IMR-90 (cell line): ENCODE results near the gene EMP1. TPM values are rescaled to one million over a fixed set of nuclear protein-coding genes. Genes with fewer than 3 reads are reported as not detected.

Source experiments
- ATAC-seq: fragments of 200-7000 bp; cut with Tn5 transposase; 2 replicates; pipeline ENCODE4 v1.9.1; 2020; ENCODE audit warnings: low read depth, mild to moderate bottlenecking, moderate library complexity
- BruUV-seq: library from RNA; stranded (reverse); fragments of 400-500 nt; replicated peaks from 2 replicates; lab custom pipeline; 2021; lab: Mats Ljungman, UMichigan
- CTCF ChIA-PET: fragments of 300-600 bp; formaldehyde crosslinking; extraction: SDS; loops from one replicate; lab custom pipeline; 2021; ENCODE audit warnings: antibody characterized with exemption; lab: Yijun Ruan, JAX
- POLR2A ChIA-PET: fragments of 300-600 bp; sonication (Branson Sonifier 250); formaldehyde crosslinking; loops from one replicate; lab custom pipeline; 2022; ENCODE audit warnings: antibody characterized with exemption; ENCODE audit not compliant: unreplicated experiment; lab: Charles Lee
- DNase-seq: peaks from one replicate; pipeline ENCODE4 v3.0.0; 2013
- H2AFZ ChIP-seq: replicated peaks from 2 replicates; pipeline ENCODE3; 2013; ENCODE audit warnings: low read length, mild to moderate bottlenecking; ENCODE audit not compliant: poor library complexity
- H2AK5ac ChIP-seq: 2 replicates; pipeline ENCODE4 v1.6.1; 2013; ENCODE audit warnings: low read depth, low read length, inconsistent platforms
- H2AK9ac ChIP-seq: replicated peaks from 2 replicates; pipeline ENCODE3; 2013; ENCODE audit warnings: mild to moderate bottlenecking, low read depth, low read length, moderate library complexity; ENCODE audit not compliant: poor library complexity
- H2BK120ac ChIP-seq: 2 replicates; pipeline ENCODE4 v1.6.1; 2013; ENCODE audit warnings: low read depth, low read length, inconsistent platforms
- H2BK15ac ChIP-seq: 3 replicates; pipeline ENCODE4 v1.6.1; 2013; ENCODE audit warnings: low read depth, low read length, inconsistent platforms
- H2BK20ac ChIP-seq: 2 replicates; pipeline ENCODE4 v1.6.1; 2013; ENCODE audit warnings: low read depth, mild to moderate bottlenecking, inconsistent platforms, low read length, moderate library complexity
- H2BK5ac ChIP-seq: 2 replicates; pipeline ENCODE4 v1.6.1; 2013; ENCODE audit warnings: mild to moderate bottlenecking, low read depth, low read length, inconsistent platforms; ENCODE audit not compliant: poor library complexity, severe bottlenecking
- H3K14ac ChIP-seq: replicated peaks from 2 replicates; pipeline ENCODE4 v1.6.1; 2013; ENCODE audit warnings: low read depth, low read length, inconsistent platforms
- H3K18ac ChIP-seq: 2 replicates; pipeline ENCODE4 v1.6.1; 2013; ENCODE audit warnings: low read depth, low read length, control low read depth
- H3K23ac ChIP-seq: 2 replicates; pipeline ENCODE4 v1.6.1; 2013; ENCODE audit warnings: low read depth, low read length, inconsistent platforms
- H3K27ac ChIP-seq: 2 replicates; pipeline ENCODE4 v1.5.1; 2013; ENCODE audit warnings: mild to moderate bottlenecking, control low read depth, low read length; ENCODE audit not compliant: insufficient read depth
- H3K27me3 ChIP-seq: 2 replicates; pipeline ENCODE4 v1.6.1; 2013; ENCODE audit warnings: low read length; ENCODE audit not compliant: control insufficient read depth, insufficient read depth
- H3K36me3 ChIP-seq: 2 replicates; pipeline ENCODE4 v1.6.1; 2013; ENCODE audit warnings: low read length, mixed read lengths; ENCODE audit not compliant: control insufficient read depth, insufficient read depth
- H3K4ac ChIP-seq: 2 replicates; pipeline ENCODE4 v1.6.1; 2013; ENCODE audit warnings: low read depth, low read length, inconsistent platforms
- H3K4me1 ChIP-seq: 2 replicates; pipeline ENCODE4 v1.6.1; 2013; ENCODE audit warnings: low read length, mixed read lengths; ENCODE audit not compliant: control insufficient read depth, insufficient read depth
- H3K4me2 ChIP-seq: 2 replicates; pipeline ENCODE4 v1.6.1; 2013; ENCODE audit warnings: low read depth, mild to moderate bottlenecking, control low read depth, low read length, moderate library complexity
- H3K4me3 ChIP-seq: 2 replicates; pipeline ENCODE4 v1.5.1; 2013; ENCODE audit warnings: low read depth, mild to moderate bottlenecking, control low read depth, low read length, moderate library complexity; ENCODE audit not compliant: insufficient read depth
- H3K56ac ChIP-seq: 2 replicates; pipeline ENCODE4 v1.6.1; 2013; ENCODE audit warnings: low read length, inconsistent platforms; ENCODE audit not compliant: insufficient read depth; ENCODE audit errors: extremely low read depth
- H3K79me1 ChIP-seq, 2 experiments: 2 replicates each; pipeline ENCODE4 v1.6.1; 2013; ENCODE audit warnings: low read length in 2 of 2, inconsistent platforms in 1 of 2, low read depth in 1 of 2
- H3K9ac ChIP-seq: 2 replicates; pipeline ENCODE4 v1.6.1; 2013; ENCODE audit warnings: low read depth, low read length, control low read depth
- H3K9me1 ChIP-seq: 2 replicates; pipeline ENCODE4 v1.6.1; 2013; ENCODE audit warnings: low read length, inconsistent platforms; ENCODE audit not compliant: insufficient read depth
- H3K9me3 ChIP-seq: 2 replicates; pipeline ENCODE4 v1.6.1; 2013; ENCODE audit warnings: low read length; ENCODE audit not compliant: control insufficient read depth, insufficient read depth
- H4K20me1 ChIP-seq: 2 replicates; pipeline ENCODE4 v1.6.1; 2013; ENCODE audit warnings: low read length, inconsistent platforms; ENCODE audit not compliant: insufficient read depth
- H4K5ac ChIP-seq: 2 replicates; pipeline ENCODE4 v1.6.1; 2013; ENCODE audit warnings: mild to moderate bottlenecking, low read depth, low read length, control low read depth
- H4K8ac ChIP-seq, 2 experiments: 2 replicates each; pipeline ENCODE4 v1.6.1; 2013; ENCODE audit warnings: low read depth in 2 of 2, low read length in 2 of 2, control low read depth in 1 of 2, inconsistent platforms in 1 of 2
- H4K91ac ChIP-seq: 2 replicates; pipeline ENCODE4 v1.6.1; 2013; ENCODE audit warnings: low read depth, low read length, inconsistent platforms; ENCODE audit not compliant: insufficient read depth
- BHLHE40 ChIP-seq: fragments of 150-350 bp; IDR thresholded peaks from 2 replicates; pipeline ENCODE4 v1.6.1; 2016; ENCODE audit warnings: mild to moderate bottlenecking, low read depth, low read length
- CEBPB ChIP-seq: IDR thresholded peaks from 2 replicates; pipeline ENCODE4 v1.6.1; 2012; ENCODE audit warnings: low read depth, low read length, improper control_type of control experiment
- CHD1 ChIP-seq: IDR thresholded peaks from 2 replicates; pipeline ENCODE4 v1.6.1; 2012; ENCODE audit warnings: low read depth, low read length, improper control_type of control experiment
- CTCF ChIP-seq: conservative IDR thresholded peaks from 2 replicates; pipeline ENCODE4 v1.5.1; 2012; ENCODE audit warnings: mild to moderate bottlenecking, low read depth, low read length, improper control_type of control experiment
- FOS ChIP-seq: fragments of 150-350 bp; IDR thresholded peaks from 2 replicates; pipeline ENCODE4 v1.6.1; 2016; ENCODE audit warnings: low read depth, low read length
- MAFK ChIP-seq: IDR thresholded peaks from 2 replicates; pipeline ENCODE4 v1.6.1; 2012; ENCODE audit warnings: low read depth, low read length, improper control_type of control experiment
- MAZ ChIP-seq: IDR thresholded peaks from 2 replicates; pipeline ENCODE4 v1.6.1; 2012; ENCODE audit warnings: low read depth, mild to moderate bottlenecking, low read length, improper control_type of control experiment, moderate library complexity, borderline replicate concordance
- MXI1 ChIP-seq: IDR thresholded peaks from 2 replicates; pipeline ENCODE4 v1.6.1; 2012; ENCODE audit warnings: low read depth, mild to moderate bottlenecking, low read length, moderate library complexity, borderline replicate concordance
- NFE2L2 ChIP-seq: fragments of 150-350 bp; IDR thresholded peaks from 2 replicates; pipeline ENCODE4 v1.6.1; 2016; ENCODE audit warnings: low read depth, mild to moderate bottlenecking, low read length
- POLR2A ChIP-seq: IDR thresholded peaks from 2 replicates; pipeline ENCODE4 v1.6.1; 2012; ENCODE audit warnings: mild to moderate bottlenecking, low read depth, low read length
- RAD21 ChIP-seq: IDR thresholded peaks from 2 replicates; pipeline ENCODE4 v1.6.1; 2012; ENCODE audit warnings: low read length, improper control_type of control experiment
- RCOR1 ChIP-seq: IDR thresholded peaks from 2 replicates; pipeline ENCODE4 v1.6.1; 2012; ENCODE audit warnings: mild to moderate bottlenecking, low read length, improper control_type of control experiment; ENCODE audit not compliant: insufficient replicate concordance
- RFX5 ChIP-seq: IDR thresholded peaks from 2 replicates; pipeline ENCODE4 v1.8.0; 2012; ENCODE audit warnings: low read depth, mild to moderate bottlenecking, low read length, moderate library complexity
- SMC3 ChIP-seq: fragments of 150-350 bp; IDR thresholded peaks from 2 replicates; pipeline ENCODE4 v1.6.1; 2016; ENCODE audit warnings: low read depth, mild to moderate bottlenecking, antibody characterized with exemption, low read length, moderate library complexity
- WGBS, 2 experiments: methylation state at CpG; one replicate each; pipeline versions ENCODE4 v1.1.5 to v1.1.7; 2013; ENCODE audit warnings: missing lambda C conversion rate in 2 of 2; ENCODE audit not compliant: insufficient read length in 1 of 2; ENCODE audit errors: extremely low coverage in 2 of 2; 5-methylcytosine and 5-hydroxymethylcytosine counted together
- dilution Hi-C: fragments of 300-500 bp; cut with HindIII; formaldehyde crosslinking; loops from one replicate; pipeline ENCODE4 v1.14.3; 2018; ENCODE audit warnings: low sequenced_read_pairs; ENCODE audit not compliant: unreplicated experiment
- in situ Hi-C: fragments of 300-500 bp; cut with MboI; formaldehyde crosslinking; loops from 3 replicates; pipeline ENCODE4 v1.14.3; 2019; ENCODE audit warnings: low sequenced_read_pairs, inconsistent platforms, mixed read lengths
- intact Hi-C: fragments of 100-400 bp; cut with micrococcal nuclease; formaldehyde crosslinking; loops from 2 replicates; pipeline ENCODE4 v1.10.0; 2022
- polyA plus RNA-seq, 3 experiments: library from polyadenylated mRNA; depleted of rRNA; stranded (reverse); fragments of >200 nt; gene quantifications; 2 replicates each; pipeline ENCODE4 v1.2.3, GENCODE V29; 2012; ENCODE audit warnings: low replicate concordance in 1 of 3
- total RNA-seq: library from RNA; depleted of rRNA; stranded (reverse); fragments of >200 nt; gene quantifications from 2 replicates; pipeline ENCODE4 v1.2.3, GENCODE V29; 2012
- TF ChIP-seq, protein P1 (sequence below): fragments of 150-350 bp; IDR thresholded peaks from 2 replicates; pipeline ENCODE4 v1.6.1; 2016; ENCODE audit warnings: low read depth, mild to moderate bottlenecking, low read length, moderate library complexity, borderline replicate concordance
- TF ChIP-seq, protein P2 (sequence below): fragments of 150-350 bp; IDR thresholded peaks from 2 replicates; pipeline ENCODE4 v1.6.1; 2017; ENCODE audit warnings: mild to moderate bottlenecking, antibody characterized with exemption, low read length, low read depth

The EMP1 gene
- total and polyA plus RNA-seq, 2 of the 4 experiments (the other 2 are of a cell fraction) = 137 to 201 TPM

DNA sequence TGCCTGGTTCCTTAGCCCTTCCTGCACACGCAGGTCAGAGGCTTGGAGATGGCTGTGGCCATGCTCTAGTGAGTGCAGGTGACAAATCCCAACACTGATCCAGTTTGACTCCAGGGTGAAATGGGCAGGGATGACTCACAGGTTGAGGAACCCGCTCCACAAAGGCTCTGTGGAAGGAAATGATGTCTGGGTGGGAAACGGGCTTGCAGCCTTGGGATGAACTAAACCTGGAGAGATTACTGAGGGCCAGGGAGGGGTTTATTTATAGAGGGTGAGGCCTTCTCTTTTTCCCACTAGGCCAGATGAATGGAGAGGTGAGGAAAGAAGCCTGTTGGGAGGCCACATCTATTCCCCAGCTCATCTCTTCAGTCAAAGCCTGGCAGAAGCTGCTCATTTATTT is 29.3 kb upstream of the EMP1 start:
- POLR2A ChIA-PET = no interaction called here
- WGBS, 2 experiments = no CpG with 5 or more reads among the region's 3 CpGs

More for the DNA sequence above, 29.3 kb upstream of the EMP1 start:
- Histone ChIP-seq H3K79me1 (peaks cover 0 to 6% of the 10 kb centered on the region in 2 experiments; a peak in 1 of 4 replicates), H3K27me3 (no peaks in the 10 kb centered on the region), H3K14ac (no peak overlapping the region), H2AFZ (no peak overlapping the region), H3K4me3 (no peak overlapping the region), H3K36me3 (no peaks in the 10 kb centered on the region), H2AK9ac (no peak overlapping the region), H2BK15ac (no peak overlapping the region), H3K9ac (no peak overlapping the region), H2AK5ac (peak overlapping the region; percentile 29; the same call in 1 of the 2 replicates), H2BK20ac (no peak overlapping the region), H2BK5ac (no peak overlapping the region), H3K4me1 (peaks cover 12% of the 10 kb centered on the region), H3K4ac (no peak overlapping the region), H3K56ac (no peak overlapping the region), H3K23ac (no peak overlapping the region), H3K4me2 (no peak overlapping the region), H3K18ac (no peak overlapping the region), H4K8ac (no peak overlapping the region), H4K20me1 (no peaks in the 10 kb centered on the region), H3K9me3 (peaks cover 2% of the 10 kb centered on the region; the same call in 1 of the 2 replicates), H4K5ac (no peak overlapping the region), H2BK120ac (peak overlapping the region; percentile 43; the same call in 1 of the 2 replicates), H4K91ac (no peak overlapping the region), H3K9me1 (peaks cover 11% of the 10 kb centered on the region), H3K27ac (no peak overlapping the region)
- dilution Hi-C loops = no loop called here
- CTCF ChIA-PET = no interaction called here
- TF ChIP-seq FOS (no peak), RFX5 (no peak), RAD21 (no peak), POLR2A (no peak), BHLHE40 (no peak), RCOR1 (no peak), MXI1 (no peak), CEBPB (no peak), SMC3 (no peak), CTCF (no peak), CHD1 (no peak), MAZ (no peak), NFE2L2 (no peak), MAFK (no peak)
- TF ChIP-seq, protein P1, sequence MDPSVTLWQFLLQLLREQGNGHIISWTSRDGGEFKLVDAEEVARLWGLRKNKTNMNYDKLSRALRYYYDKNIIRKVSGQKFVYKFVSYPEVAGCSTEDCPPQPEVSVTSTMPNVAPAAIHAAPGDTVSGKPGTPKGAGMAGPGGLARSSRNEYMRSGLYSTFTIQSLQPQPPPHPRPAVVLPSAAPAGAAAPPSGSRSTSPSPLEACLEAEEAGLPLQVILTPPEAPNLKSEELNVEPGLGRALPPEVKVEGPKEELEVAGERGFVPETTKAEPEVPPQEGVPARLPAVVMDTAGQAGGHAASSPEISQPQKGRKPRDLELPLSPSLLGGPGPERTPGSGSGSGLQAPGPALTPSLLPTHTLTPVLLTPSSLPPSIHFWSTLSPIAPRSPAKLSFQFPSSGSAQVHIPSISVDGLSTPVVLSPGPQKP = no peak
- TF ChIP-seq, protein P2, sequence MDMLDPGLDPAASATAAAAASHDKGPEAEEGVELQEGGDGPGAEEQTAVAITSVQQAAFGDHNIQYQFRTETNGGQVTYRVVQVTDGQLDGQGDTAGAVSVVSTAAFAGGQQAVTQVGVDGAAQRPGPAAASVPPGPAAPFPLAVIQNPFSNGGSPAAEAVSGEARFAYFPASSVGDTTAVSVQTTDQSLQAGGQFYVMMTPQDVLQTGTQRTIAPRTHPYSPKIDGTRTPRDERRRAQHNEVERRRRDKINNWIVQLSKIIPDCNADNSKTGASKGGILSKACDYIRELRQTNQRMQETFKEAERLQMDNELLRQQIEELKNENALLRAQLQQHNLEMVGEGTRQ = no peak
- DNase-seq = no peak
- intact Hi-C loops = no loop called here
- ATAC-seq = no peak
- in situ Hi-C loops = no loop called here
- no TSS peak for BruUV-seq
